HEK293 (cell line): Measurements from ENCODE around the gene HARS1.
A peak's percentile ranks its signal among the peaks of the same experiment; 100 is the strongest.
"Not testable (repeated sequence)": the region's sequence is repeated elsewhere in the genome, so short reads cannot be mapped to it uniquely, and the experiment has no call there.

Experiments used
- CTCF ChIA-PET: fragments of 350-600 bp; formaldehyde crosslinking; extraction: SDS; loops from one replicate; lab custom pipeline; 2021; ENCODE audit warnings: antibody characterized with exemption; lab: Yijun Ruan, JAX
- POLR2A ChIA-PET: fragments of 300-600 bp; formaldehyde crosslinking; extraction: SDS; loops from one replicate; lab custom pipeline; 2020; ENCODE audit warnings: antibody characterized with exemption, inconsistent platforms; lab: Yijun Ruan, JAX
- H3K27ac ChIP-seq: fragments of 200-500 bp; sonication (Bioruptor generic); 2 replicates; pipeline ENCODE4 v1.5.1; 2014; ENCODE audit warnings: low read depth, low read length, control low read depth, inconsistent platforms; ENCODE audit errors: extremely low read depth
- H3K36me3 ChIP-seq, 2 experiments: fragments of 200-500 bp in 1 of 2; sonication (Bioruptor generic) in 1 of 2; 1 replicate in 1 of 2; 2 replicates in 1 of 2; pipeline ENCODE4 v1.5.1; 2014 to 2017; ENCODE audit warnings: inconsistent platforms in 2 of 2, low read length in 2 of 2; ENCODE audit not compliant: control insufficient read depth in 2 of 2, insufficient read depth in 1 of 2
- H3K4me1 ChIP-seq: fragments of 200-500 bp; sonication (Bioruptor generic); 2 replicates; pipeline ENCODE4 v1.5.1; 2014; ENCODE audit warnings: mild to moderate bottlenecking, low read length, inconsistent platforms; ENCODE audit not compliant: control insufficient read depth, insufficient read depth
- H3K4me3 ChIP-seq: 2 replicates; pipeline ENCODE4 v1.5.1; 2011; ENCODE audit warnings: low read depth, mild to moderate bottlenecking, control low read depth, low read length, moderate library complexity
- H3K9me3 ChIP-seq: fragments of 200-500 bp; sonication (Bioruptor generic); 2 replicates; pipeline ENCODE4 v1.5.1; 2014; ENCODE audit warnings: low read depth, low read length, inconsistent platforms; ENCODE audit not compliant: control insufficient read depth, insufficient read depth
- FEZF1 ChIP-seq: fragments of 450-650 bp; formaldehyde crosslinking; IDR thresholded peaks from 2 replicates; pipeline ENCODE4 v1.5.1; 2016; ENCODE audit warnings: missing biosample characterization, missing genetic modification characterization
- GLIS2 ChIP-seq: fragments of 450-650 bp; formaldehyde crosslinking; IDR thresholded peaks from 2 replicates; pipeline ENCODE4 v1.5.1; 2016; ENCODE audit warnings: missing biosample characterization, missing genetic modification characterization
- KLF16 ChIP-seq: fragments of 450-650 bp; formaldehyde crosslinking; IDR thresholded peaks from 2 replicates; pipeline ENCODE4 v1.5.1; 2017; ENCODE audit warnings: missing biosample characterization, missing genetic modification characterization
- KLF7 ChIP-seq: fragments of 450-650 bp; formaldehyde crosslinking; IDR thresholded peaks from 2 replicates; pipeline ENCODE4 v1.5.1; 2016; ENCODE audit warnings: missing biosample characterization, missing genetic modification characterization, borderline replicate concordance
- OVOL3 ChIP-seq: fragments of 450-650 bp; formaldehyde crosslinking; IDR thresholded peaks from 2 replicates; pipeline ENCODE4 v1.5.1; 2016; ENCODE audit warnings: missing biosample characterization, missing genetic modification characterization
- TSHZ1 ChIP-seq: fragments of 450-650 bp; formaldehyde crosslinking; IDR thresholded peaks from 2 replicates; pipeline ENCODE4 v1.5.1; 2016; ENCODE audit warnings: missing biosample characterization, missing genetic modification characterization, borderline replicate concordance
- ZBTB17 ChIP-seq: fragments of 450-650 bp; formaldehyde crosslinking; IDR thresholded peaks from 2 replicates; pipeline ENCODE4 v1.5.1; 2016; ENCODE audit warnings: missing biosample characterization, missing genetic modification characterization
- ZBTB20 ChIP-seq: fragments of 450-650 bp; formaldehyde crosslinking; IDR thresholded peaks from 2 replicates; pipeline ENCODE4 v1.5.1; 2016; ENCODE audit warnings: missing biosample characterization, missing genetic modification characterization
- ZBTB7A ChIP-seq: fragments of 450-650 bp; formaldehyde crosslinking; IDR thresholded peaks from 2 replicates; pipeline ENCODE4 v1.5.1; 2016; ENCODE audit warnings: low read depth, missing biosample characterization, missing genetic modification characterization
- ZBTB8A ChIP-seq: fragments of 450-650 bp; formaldehyde crosslinking; IDR thresholded peaks from 2 replicates; pipeline ENCODE4 v1.5.1; 2016; ENCODE audit warnings: missing biosample characterization, missing genetic modification characterization
- ZFHX2 ChIP-seq: fragments of 450-650 bp; formaldehyde crosslinking; conservative IDR thresholded peaks from 2 replicates; pipeline ENCODE4 v1.5.1; 2016; ENCODE audit warnings: missing biosample characterization, missing genetic modification characterization
- ZNF133 ChIP-seq: fragments of 450-650 bp; formaldehyde crosslinking; IDR thresholded peaks from 2 replicates; pipeline ENCODE4 v1.5.1; 2016; ENCODE audit warnings: missing biosample characterization, missing genetic modification characterization
- ZNF174 ChIP-seq: fragments of 450-650 bp; formaldehyde crosslinking; IDR thresholded peaks from 2 replicates; pipeline ENCODE4 v1.5.0; 2017; ENCODE audit warnings: missing biosample characterization, mild to moderate bottlenecking, missing genetic modification characterization
- ZNF248 ChIP-seq: fragments of 450-650 bp; formaldehyde crosslinking; IDR thresholded peaks from 2 replicates; pipeline ENCODE4 v1.5.1; 2017; ENCODE audit warnings: missing biosample characterization, missing genetic modification characterization
- ZNF274 ChIP-seq, 2 experiments: fragments of 200-500 bp in 1 of 2; fragments of 450-650 bp in 1 of 2; sonication (Bioruptor generic) in 1 of 2; formaldehyde crosslinking in 1 of 2; IDR thresholded peaks; 2 replicates each; pipeline versions ENCODE4 v1.5.1 to v1.6.1; 2014 to 2016; ENCODE audit warnings: borderline replicate concordance in 1 of 2, inconsistent platforms in 1 of 2, low read length in 1 of 2, missing biosample characterization in 1 of 2, missing genetic modification characterization in 1 of 2
- ZNF362 ChIP-seq: fragments of 450-650 bp; formaldehyde crosslinking; IDR thresholded peaks from 2 replicates; pipeline ENCODE4 v1.5.1; 2016; ENCODE audit warnings: missing biosample characterization, missing genetic modification characterization
- ZNF510 ChIP-seq: fragments of 450-650 bp; formaldehyde crosslinking; IDR thresholded peaks from 2 replicates; pipeline ENCODE4 v1.5.1; 2018; ENCODE audit warnings: mild to moderate bottlenecking, missing genetic modification characterization, missing biosample characterization; ENCODE audit not compliant: insufficient replicate concordance
- ZNF521 ChIP-seq: fragments of 450-650 bp; formaldehyde crosslinking; IDR thresholded peaks from 2 replicates; pipeline ENCODE4 v1.5.1; 2017; ENCODE audit warnings: missing biosample characterization, mild to moderate bottlenecking, missing genetic modification characterization
- ZNF549 ChIP-seq: fragments of 450-650 bp; IDR thresholded peaks from 2 replicates; pipeline ENCODE4 v1.5.1; 2018; ENCODE audit warnings: missing biosample characterization, missing genetic modification characterization, mild to moderate bottlenecking, inconsistent platforms, moderate library complexity
- ZNF664 ChIP-seq: fragments of 450-650 bp; formaldehyde crosslinking; IDR thresholded peaks from 2 replicates; pipeline ENCODE4 v1.5.1; 2016; ENCODE audit warnings: missing biosample characterization, missing genetic modification characterization
- ZNF677 ChIP-seq: fragments of 450-650 bp; IDR thresholded peaks from 2 replicates; pipeline ENCODE4 v1.5.0; 2018; ENCODE audit warnings: missing biosample characterization, mild to moderate bottlenecking, missing genetic modification characterization, moderate library complexity
- ZNF76 ChIP-seq: fragments of 450-650 bp; formaldehyde crosslinking; IDR thresholded peaks from 2 replicates; pipeline ENCODE4; 2016; ENCODE audit warnings: low read depth, missing biosample characterization, missing genetic modification characterization, borderline replicate concordance

The HARS1 gene

DNA sequence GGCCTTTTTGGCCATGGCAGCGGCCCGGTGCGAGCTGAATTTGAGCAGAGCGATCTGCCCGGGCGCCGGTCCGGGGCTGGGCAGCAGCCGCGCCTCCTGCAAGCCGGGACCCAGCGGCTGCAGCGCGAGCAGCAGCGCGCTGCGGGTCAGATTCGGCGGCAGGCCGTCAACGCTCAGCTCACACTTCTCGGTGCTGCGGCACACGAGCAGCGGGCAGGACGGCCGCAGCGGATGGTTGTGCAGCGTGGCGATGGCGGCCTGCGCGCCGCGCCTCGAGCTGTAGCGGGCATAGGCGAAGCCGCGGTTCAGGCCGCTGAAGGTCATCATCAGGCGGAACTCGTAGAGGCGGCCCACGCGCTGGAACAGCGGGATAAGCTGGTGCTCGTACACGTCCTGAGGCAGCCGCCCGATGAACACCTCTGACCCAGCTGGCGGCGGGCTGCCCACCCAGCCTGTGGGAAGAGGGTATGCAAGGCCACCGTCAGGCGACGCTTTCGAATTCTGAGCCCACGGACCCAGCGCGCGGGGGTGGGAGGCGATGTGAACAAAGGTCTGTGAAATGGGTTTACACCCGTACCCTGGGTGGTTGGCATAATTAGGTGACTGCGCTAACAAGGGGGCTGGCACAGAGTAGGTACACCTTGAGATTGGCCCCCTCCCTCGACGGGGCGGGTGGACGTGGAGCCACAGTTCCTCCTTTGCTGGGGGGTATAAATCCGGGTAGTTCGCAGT is 18.5 kb downstream of the HARS1 start (continued):
- TF ChIP-seq ZNF362 (tag by site-specific recombination) (no peak), ZNF510 (tag by site-specific recombination) (no peak), ZFHX2 (tag by site-specific recombination) (no peak), ZNF248 (tag by site-specific recombination) (no peak), ZNF76 (tag by site-specific recombination) (no peak), OVOL3 (no peak), KLF7 (tag by site-specific recombination) (no peak), ZNF549 (tag by site-specific recombination) (no peak), ZBTB8A (no peak)

DNA sequence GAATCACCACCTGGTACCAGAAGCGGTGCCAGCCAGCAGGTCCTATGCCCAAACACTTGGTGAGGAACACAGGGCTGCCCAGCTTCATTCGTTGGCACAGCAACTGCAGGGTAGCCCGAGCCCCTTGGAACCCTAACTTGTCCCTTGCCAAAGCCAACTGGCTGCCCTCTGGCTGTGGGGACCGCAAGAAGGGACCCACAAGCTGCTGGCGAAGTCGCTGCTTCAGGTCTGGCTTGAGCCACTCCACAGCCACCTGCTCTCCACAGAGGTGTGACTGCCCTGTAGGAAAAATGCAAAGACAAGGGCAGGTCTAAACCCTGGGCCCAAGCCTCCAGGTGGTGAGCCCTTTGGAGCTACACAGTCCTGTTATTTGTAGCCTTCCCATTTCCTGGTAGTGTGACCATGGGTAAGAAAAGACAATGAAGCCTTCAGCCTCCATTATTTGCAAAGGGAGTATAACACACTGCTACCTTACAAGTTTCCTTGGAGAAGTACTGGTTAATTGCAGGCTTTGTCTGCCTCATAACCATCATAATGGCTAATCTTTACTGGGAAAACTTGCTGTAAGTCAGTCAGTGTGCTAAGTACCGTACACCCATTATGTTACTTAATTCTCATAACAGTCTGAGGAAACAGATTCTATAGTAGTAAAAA is 19.6 kb downstream of the HARS1 start:
- H3K4me3 ChIP-seq, result no peak overlapping the region
- no peak for TF ChIP-seq ZNF274 (IDR thresholded peaks at IDR 0.05; ENCODE audit: low read length)
- TF ChIP-seq ZNF274 (tag by site-specific recombination; IDR thresholded peaks at IDR 0.05; ENCODE audit: borderline replicate concordance), result no peak
- 0 out of 2 replicates have a peak, but pooled peaks have one; percentile 37 for TF ChIP-seq ZNF677 (tag by site-specific recombination)
- no peak for TF ChIP-seq ZNF174 (tag by site-specific recombination)
- TF ChIP-seq, all 188 proteins: peak for 1
- ChIA-PET CTCF (no interaction called here), POLR2A (interaction anchor here (0.6 to 1.6 kb wide), 5 partner anchors 19 to 49 kb away, joined by 3 to 6 read pairs (median 3); partner anchors contain the start of genes HARS1, HARS2, IK and NDUFA2)
- Histone ChIP-seq H3K9me3 (no peaks in the 10 kb centered on the region), H3K4me1 (no peaks in the 10 kb centered on the region), H3K36me3 (peaks cover 17 to 97% of the 10 kb centered on the region in 2 experiments), H3K27ac (no peak overlapping the region)

GRCh38 chr5:140671035-140671434 is 20.1 kb downstream of the HARS1 start:
- 0 out of 2 replicates have a peak, but pooled peaks have one; percentile 18 for TF ChIP-seq GLIS2
- CTCF ChIA-PET, H3K27ac ChIP-seq, H3K9me3 ChIP-seq, H3K4me3 ChIP-seq, H3K4me1 ChIP-seq: not testable (repeated sequence)
- H3K36me3 ChIP-seq, result peaks cover 17 to 92% of the 10 kb centered on the region in 2 experiments
- POLR2A ChIA-PET, result interaction anchor here (0.9 to 1.5 kb wide), 2 partner anchors 20 to 24 kb away, joined by 3 to 5 read pairs; partner anchors contain the start of genes HARS1, HARS2, IK and NDUFA2

GRCh38 chr5:140664359-140665119 is 26.6 kb downstream of the HARS1 start, which contains the start of gene WDR55:
Gene WDR55, plus strand, starts transcription at chr5:140664904. Its CDS starts 9 bp downstream, at chr5:140664913.
- H3K36me3 ChIP-seq, result peaks cover 29 to 71% of the 10 kb centered on the region in 2 experiments
- H3K27ac ChIP-seq, result peak within 1 kb of the TSS; percentile 70
- peak within 1 kb of the TSS; percentile 72 for H3K4me3 ChIP-seq
- POLR2A ChIA-PET, result interaction anchor here (0.6 to 4.8 kb wide), 11 partner anchors 14 to 318 kb away, joined by 3 to 40 read pairs (median 4); partner anchors contain the start of genes ANKHD1, HARS1, HARS2 and HBEGF
- H3K4me1 ChIP-seq, result no peaks in the 10 kb centered on the region
- CTCF ChIA-PET, result interaction anchor here (0.7 to 1.1 kb wide), 3 partner anchors 56 to 109 kb away, joined by 3 to 5 read pairs (median 3); no protein-coding TSS in a partner anchor
- H3K9me3 ChIP-seq, result no peaks in the 10 kb centered on the region
- TF ChIP-seq FEZF1, result peak; percentile 9; the same call in 1 of the 2 replicates
- TF ChIP-seq TSHZ1 (tag by site-specific recombination), result no peak
- no peak for TF ChIP-seq ZNF664 (tag by site-specific recombination)
- TF ChIP-seq ZNF133 (tag by site-specific recombination), result no peak
- no peak for TF ChIP-seq ZNF521
- peak; percentile 98 for TF ChIP-seq ZBTB17 (tag by site-specific recombination)
- peak; percentile 85 for TF ChIP-seq KLF16 (tag by site-specific recombination)
- no peak for TF ChIP-seq ZBTB7A (tag by site-specific recombination)
- TF ChIP-seq ZBTB20 (tag by site-specific recombination), result 0 out of 2 replicates have a peak, but pooled peaks have one; percentile 11
